ENCODE measurements around the gene SLC66A2.
A peak's percentile ranks its signal among the peaks of the same experiment; 100 is the strongest.

SLC66A2 gene

GRCh38 chr18:79877163-79878091 is 74.0 kb downstream of the SLC66A2 start:
- DNase-seq: peak; percentile 15

- DNase-seq: peak; percentile 17
Observed at GRCh38 chr18:79876497-79876896, 75.0 kb downstream of the SLC66A2 start.

- peak; percentile 21 for DNase-seq
Observed at GRCh38 chr18:79875931-79876461, 75.5 kb downstream of the SLC66A2 start.

- peak; percentile 14 for DNase-seq
Observed at GRCh38 chr18:79875531-79875919, 75.9 kb downstream of the SLC66A2 start.

- peak; percentile 29 for DNase-seq
Observed at GRCh38 chr18:79874553-79875530, 76.6 kb downstream of the SLC66A2 start.

- DNase-seq: peak; percentile 28
Observed at GRCh38 chr18:79873449-79874110, 77.9 kb downstream of the SLC66A2 start.

GRCh38 chr18:79872527-79873444 is 78.7 kb downstream of the SLC66A2 start:
- peak; percentile 21 for DNase-seq

- peak; percentile 10 for DNase-seq
Observed at GRCh38 chr18:79871481-79872091, 79.9 kb downstream of the SLC66A2 start.

GRCh38 chr18:79871026-79871390 is 80.4 kb downstream of the SLC66A2 start:
- DNase-seq: no peak

- peak; percentile 40 for DNase-seq
Observed at GRCh38 chr18:79870301-79871025, 81.0 kb downstream of the SLC66A2 start.

GRCh38 chr18:79869591-79870300 is 81.7 kb downstream of the SLC66A2 start:
- peak; percentile 24 for DNase-seq

- DNase-seq: peak; percentile 20
Observed at GRCh38 chr18:79868811-79869541, 82.5 kb downstream of the SLC66A2 start.

- DNase-seq: peak; percentile 6
Observed at GRCh38 chr18:79868168-79868784, 83.2 kb downstream of the SLC66A2 start.

- peak; percentile 8 for DNase-seq
Observed at GRCh38 chr18:79867666-79868065, 83.8 kb downstream of the SLC66A2 start.

- DNase-seq: peak; percentile 14
Observed at GRCh38 chr18:79866889-79867574, 84.4 kb downstream of the SLC66A2 start.

GRCh38 chr18:79865951-79866350 is 85.5 kb downstream of the SLC66A2 start:
- DNase-seq: peak; percentile 16

GRCh38 chr18:79864955-79865354 is 86.5 kb downstream of the SLC66A2 start:
- DNase-seq: peak; percentile 1

Measured in left hindlimb (tissue), 1 donor.